NCI-H526 (cell line): Measurements from ENCODE around the gene ANKHD1.
A peak's percentile ranks its signal among the peaks of the same experiment; 100 is the strongest.

Source experiments
- DNase-seq, 2 experiments: peaks; one replicate each; lab custom pipeline; 2025; lab: John Stamatoyannopoulos, UW

Gene ANKHD1

GRCh38 chr5:140371356-140372151 lies 30.1 kb upstream of the ANKHD1 start:
- no peak for DNase-seq

DNA sequence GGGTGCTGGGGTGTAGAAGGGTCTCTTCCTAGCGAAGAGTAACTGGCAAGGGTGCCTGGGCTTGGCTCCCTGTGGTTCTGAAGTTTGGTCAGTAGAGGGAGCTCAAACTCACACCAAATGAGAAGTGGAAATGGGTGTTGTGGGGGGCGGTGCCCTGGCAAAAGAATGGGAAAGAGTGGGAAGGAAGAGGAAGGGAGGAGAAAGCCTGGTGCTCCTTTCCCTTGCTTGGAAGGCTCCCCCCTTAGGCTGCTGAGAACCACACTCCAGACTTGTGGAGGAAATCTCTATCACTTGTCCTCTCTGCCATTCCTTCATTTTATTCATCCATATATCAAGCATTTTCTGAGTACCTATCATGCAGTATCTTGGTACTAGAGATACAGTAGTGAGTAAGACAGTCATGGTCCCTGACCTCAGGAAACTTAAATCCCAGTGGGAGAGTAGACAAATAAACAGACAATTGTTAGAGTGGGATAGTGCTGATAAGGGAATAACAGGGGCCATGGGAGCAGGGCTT lies 28.6 kb upstream of the ANKHD1 start:
- DNase-seq, result peak; percentile 58 to 83

GRCh38 chr5:140381351-140381750 lies 20.3 kb upstream of the ANKHD1 start:
- no peak for DNase-seq

DNA sequence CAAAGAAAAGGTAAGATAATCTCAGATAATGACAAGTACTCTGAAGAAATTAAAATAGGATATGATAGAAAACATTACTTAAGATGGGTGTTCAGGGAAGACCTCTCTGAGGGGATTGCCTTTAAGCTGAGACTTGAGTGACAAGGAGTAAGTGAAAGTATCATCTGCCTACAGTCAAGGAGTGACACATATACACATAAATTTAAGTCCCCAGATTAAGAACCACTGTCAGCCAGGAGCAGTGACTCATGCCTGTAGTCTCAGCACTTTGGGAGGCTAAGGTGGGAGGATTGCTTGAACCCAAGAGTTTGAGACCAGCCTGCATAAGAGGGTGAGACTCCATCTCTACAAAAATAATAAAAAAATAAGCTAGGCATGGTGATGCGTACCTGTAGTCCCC lies 19.7 kb upstream of the ANKHD1 start:
- DNase-seq, result no peak

GRCh38 chr5:140382866-140383265 lies 18.8 kb upstream of the ANKHD1 start:
- DNase-seq, result no peak

GRCh38 chr5:140383300-140383699 lies 18.3 kb upstream of the ANKHD1 start:
- no peak for DNase-seq

DNA sequence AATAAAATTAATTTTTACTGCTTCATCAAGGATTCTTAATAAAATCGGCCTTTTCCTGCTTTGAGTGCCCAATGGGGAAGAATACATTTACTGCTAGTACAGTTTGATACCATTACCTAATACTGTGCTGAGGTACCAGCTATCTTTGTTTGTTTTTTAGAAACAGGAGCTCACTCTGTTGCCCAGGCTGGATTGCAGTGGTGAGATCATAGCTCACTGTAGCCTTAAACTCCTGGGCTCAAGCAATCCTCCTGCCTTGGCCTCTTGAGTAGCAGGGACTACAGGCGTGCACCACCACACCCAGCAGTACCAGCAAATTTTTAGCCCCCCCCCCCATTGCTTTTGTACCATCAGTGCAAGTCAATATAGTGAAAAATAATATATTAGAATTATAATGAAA lies 13.6 kb upstream of the ANKHD1 start:
- DNase-seq, result no peak

- no peak for DNase-seq
These were observed 10.3 kb upstream of the ANKHD1 start for GRCh38 chr5:140391312-140391711.

DNA sequence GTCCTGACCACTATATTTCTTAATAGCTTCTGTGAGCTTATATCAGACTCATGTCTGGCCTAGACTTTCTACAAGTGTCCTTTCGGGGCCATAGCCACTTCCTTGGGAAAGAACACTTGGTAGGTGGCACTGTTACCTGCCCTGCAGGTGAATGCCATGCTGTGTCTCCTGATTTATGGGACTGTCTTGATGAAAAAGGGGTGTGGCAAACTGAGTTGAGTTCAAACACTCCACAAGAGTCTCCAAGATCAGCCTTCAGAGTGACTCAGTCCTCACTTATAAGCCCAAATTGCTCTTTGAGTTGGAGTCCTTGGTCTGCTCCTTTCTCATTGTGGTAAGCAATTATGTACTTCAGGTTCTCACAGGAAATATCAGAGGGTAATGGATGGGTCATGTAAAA lies 9.9 kb upstream of the ANKHD1 start:
- no peak for DNase-seq

DNA sequence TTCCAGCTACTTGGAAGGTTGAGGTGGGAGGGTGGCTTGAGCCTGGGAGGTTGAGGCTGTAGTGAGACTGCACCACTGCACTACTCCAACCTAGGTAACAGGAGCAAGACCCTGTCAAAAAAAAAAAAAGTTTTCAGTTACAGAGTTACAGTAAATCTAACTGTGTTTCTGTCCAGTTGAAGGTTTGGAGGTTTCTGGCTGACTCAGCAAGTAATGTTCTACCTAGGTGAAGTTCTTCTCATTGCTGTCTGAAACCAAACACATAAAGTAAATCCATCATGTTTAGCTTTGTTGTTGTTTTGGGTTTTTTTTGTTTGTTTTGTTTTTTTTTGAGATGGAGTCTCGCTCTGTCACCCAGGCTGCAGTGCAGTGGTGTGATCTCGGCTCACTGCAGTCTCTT lies 7.9 kb upstream of the ANKHD1 start:
- no peak for DNase-seq

DNA sequence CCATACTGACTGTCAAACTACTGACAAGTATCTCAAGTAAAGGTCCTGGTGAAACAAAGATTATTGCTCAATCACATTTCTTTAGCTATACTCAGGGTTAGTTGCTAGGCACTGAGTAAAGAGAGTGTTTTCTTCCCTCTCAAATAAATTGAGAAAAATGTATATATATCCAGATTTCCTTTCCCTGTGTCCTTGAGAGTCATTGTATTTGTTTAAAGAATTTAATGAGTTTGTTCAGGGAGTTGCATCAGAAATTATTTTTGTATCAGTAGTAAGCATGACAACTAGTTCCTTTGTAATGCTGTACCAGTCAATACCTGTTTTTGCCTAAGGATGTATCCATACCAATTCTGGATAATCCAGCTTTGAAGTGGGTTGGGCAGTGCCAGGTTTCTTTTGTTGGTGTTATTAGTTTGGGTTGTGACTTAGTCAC lies 3.2 kb upstream of the ANKHD1 start:
- DNase-seq, result no peak

GRCh38 chr5:140399979-140400729 lies 1.5 kb upstream of the ANKHD1 start:
- peak; percentile 34 to 46 for DNase-seq

- peak; percentile 97 for DNase-seq
These were observed 787 bp upstream of the ANKHD1 start for GRCh38 chr5:140400730-140401361.

- peak; percentile 53 to 65 for DNase-seq
These were observed 833 bp downstream of the ANKHD1 start for GRCh38 chr5:140402258-140403074.

DNA sequence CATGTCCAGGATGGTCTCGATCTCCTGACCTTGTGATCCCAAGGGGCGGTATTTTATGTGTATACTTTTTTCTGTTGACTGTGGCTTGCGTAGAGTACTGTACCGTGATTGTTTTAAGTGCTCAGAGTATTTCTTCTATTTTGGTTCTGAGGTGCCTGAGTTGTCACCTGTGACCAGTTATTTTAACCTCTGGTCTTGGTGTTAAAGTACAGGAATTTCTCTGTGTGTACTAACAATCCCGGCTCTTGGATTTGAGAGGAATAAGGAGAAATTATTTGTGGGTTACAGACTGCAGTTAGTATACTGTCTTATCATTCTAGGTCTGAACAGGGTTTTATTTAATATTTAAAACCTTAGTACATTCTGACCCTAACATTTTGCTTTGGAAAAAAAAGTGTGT lies 2.0 kb downstream of the ANKHD1 start:
- DNase-seq, result no peak

DNA sequence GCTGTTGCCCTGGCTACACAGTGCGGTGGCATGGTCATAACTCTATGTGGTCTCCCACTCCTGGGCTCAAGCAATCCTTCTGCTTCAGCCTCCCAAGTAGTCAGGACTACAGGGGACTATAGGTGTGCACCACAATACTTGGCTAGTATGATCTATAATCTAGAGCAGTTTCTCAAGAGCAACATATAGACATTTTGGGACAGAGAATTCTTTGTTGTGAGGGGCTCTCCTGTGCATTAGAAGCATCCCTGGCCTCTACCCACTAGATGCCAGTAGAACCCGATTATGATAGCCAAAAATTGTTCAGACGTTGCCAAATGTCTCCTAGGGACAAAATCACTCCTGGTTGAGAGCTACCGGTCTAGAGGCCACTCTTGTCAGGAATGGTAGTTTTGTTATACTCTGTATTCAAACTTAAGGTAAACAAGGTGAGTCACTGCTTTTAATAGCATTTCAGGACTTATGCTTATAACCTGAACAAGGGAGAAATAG lies 7.2 kb downstream of the ANKHD1 start:
- DNase-seq, result no peak

- DNase-seq, result no peak
These were observed 11.6 kb downstream of the ANKHD1 start for GRCh38 chr5:140413230-140413629.

DNA sequence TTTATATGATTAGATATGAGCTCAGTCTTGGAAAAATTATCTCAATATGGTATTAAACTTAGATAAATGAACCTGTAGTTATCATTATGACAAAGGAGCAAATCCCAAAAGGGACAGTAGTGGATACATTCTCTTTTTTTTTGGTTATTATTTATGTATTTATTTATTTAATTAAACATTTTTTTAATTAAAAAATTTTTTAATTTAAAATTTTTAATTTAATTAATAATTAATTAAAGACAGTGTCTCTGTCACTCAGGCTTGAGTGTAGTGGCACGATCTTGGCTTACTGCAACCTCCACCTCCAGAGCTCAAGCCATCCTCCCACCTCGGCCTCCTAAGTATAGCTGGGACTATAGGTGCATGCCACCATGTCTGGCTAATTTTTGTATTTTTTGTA lies 15.6 kb downstream of the ANKHD1 start:
- no peak for DNase-seq

DNA sequence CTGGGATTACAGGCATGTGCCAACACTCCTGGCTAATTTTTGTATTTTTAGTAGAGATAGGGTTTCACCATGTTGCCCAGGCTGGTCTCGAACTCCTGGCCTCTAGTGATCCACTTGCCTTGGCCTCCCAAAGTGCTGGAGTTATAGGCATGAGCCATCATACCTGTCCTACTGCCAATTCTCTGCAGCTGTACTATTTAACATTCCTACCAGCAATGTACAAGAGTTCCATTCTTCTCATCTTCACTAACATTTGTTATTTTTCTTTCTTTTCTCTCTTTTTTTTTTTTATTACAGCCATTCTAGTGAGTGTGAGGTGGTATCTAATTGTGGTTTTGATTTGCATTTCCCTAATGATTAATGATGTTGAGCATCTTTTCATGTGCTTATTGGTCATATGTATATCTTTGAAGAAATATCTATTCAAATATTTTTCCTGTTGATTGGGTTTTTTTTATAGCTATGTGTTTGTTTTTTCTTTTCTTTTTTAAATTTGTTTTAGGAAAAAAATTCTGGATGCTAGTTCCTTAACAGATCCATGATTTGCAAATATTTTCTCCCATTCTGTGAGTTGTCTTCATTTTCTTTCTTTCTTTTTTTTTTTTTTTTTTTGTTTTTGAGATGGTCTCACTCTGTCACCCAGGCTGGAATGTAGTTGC lies 17.4 kb downstream of the ANKHD1 start:
- DNase-seq, result no peak

DNA sequence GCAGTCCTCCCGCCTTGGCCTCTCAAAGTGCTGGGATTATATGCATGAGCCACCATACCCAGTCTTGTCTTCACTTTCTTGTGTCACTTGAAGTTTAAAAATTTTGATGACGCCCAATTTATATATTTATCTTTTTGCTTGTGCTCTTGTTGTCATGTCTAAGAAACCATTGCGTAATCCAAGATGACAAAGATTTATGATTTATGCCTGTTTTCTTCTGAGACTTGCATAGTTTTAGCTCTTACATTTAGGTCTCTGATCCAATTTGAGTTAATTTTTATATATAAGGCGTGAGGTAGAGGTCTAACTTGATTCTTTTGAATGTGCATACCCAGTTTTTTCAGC lies 18.6 kb downstream of the ANKHD1 start:
- no peak for DNase-seq

- DNase-seq, result no peak
These were observed 19.2 kb downstream of the ANKHD1 start for GRCh38 chr5:140420665-140421361.
